Large intestine (tissue), 3 donors: ENCODE data around the gene GOLGA1. TPM values are rescaled to one million over a fixed set of nuclear protein-coding genes. Genes with fewer than 3 reads are reported as not detected.

Experiments used
- DNase-seq, 2 donors: peaks; one replicate each; pipeline versions ENCODE4 v3.0.0 to v3.0.0-alpha.2; 2013
- H3K27ac ChIP-seq: one replicate; pipeline ENCODE4 v1.5.1; 2013; ENCODE audit warnings: low read length
- H3K27me3 ChIP-seq: 2 replicates; pipeline ENCODE4 v1.6.1; 2013; ENCODE audit warnings: low read length; ENCODE audit not compliant: control insufficient read depth, insufficient read depth
- H3K36me3 ChIP-seq: 2 replicates; pipeline ENCODE4 v1.6.1; 2013; ENCODE audit warnings: low read length; ENCODE audit not compliant: control insufficient read depth, insufficient read depth
- H3K4me1 ChIP-seq: one replicate; pipeline ENCODE4 v1.6.1; 2013; ENCODE audit warnings: low read length; ENCODE audit not compliant: control insufficient read depth, insufficient read depth
- H3K4me3 ChIP-seq: one replicate; pipeline ENCODE4 v1.5.1; 2013; ENCODE audit warnings: low read length
- H3K9me3 ChIP-seq: one replicate; pipeline ENCODE4 v1.6.1; 2013; ENCODE audit warnings: mild to moderate bottlenecking, low read depth, low read length, moderate library complexity; ENCODE audit not compliant: control insufficient read depth
- WGBS: methylation state at CpG from one replicate; pipeline ENCODE4 v1.1.5; 2013; ENCODE audit warnings: low lambda C conversion rate; ENCODE audit not compliant: insufficient coverage; 5-methylcytosine and 5-hydroxymethylcytosine counted together
- polyA plus RNA-seq: library from polyadenylated mRNA; unstranded; fragments of 120-200 nt; gene quantifications from one replicate; pipeline ENCODE4 v1.2.1, GENCODE V29; 2013

Gene GOLGA1
- polyA plus RNA-seq, 1 donor: 19.0 TPM

DNA sequence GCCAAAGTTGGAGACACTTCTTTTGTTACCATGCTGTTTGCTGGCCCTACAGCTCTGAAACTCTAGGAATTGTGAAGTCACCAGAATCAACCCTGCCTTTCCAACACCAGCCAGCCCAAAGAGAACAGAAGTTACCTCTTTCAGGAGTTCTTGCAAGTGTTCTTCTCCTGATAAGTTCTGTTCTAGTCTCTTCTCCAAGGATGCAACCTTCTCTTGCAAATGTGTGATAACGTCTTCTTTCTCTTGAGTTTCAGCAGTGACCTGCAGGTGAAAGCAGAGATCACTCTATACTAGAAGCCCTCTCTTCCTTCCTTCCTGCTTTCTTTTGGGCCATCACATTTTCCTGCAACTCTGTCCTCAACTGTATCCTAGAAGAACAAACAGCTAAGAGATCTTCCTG is 29.1 kb downstream of the GOLGA1 start:
- no CpG with 5 or more reads among the region's 1 CpG for WGBS
- no peaks in the 10 kb centered on the region for H3K4me1 ChIP-seq
- no peaks in the 10 kb centered on the region for H3K27me3 ChIP-seq
- no peaks in the 10 kb centered on the region for H3K9me3 ChIP-seq
- H3K4me3 ChIP-seq: no peak overlapping the region
- DNase-seq: no peak
- no peak overlapping the region for H3K27ac ChIP-seq
- peaks cover 43% of the 10 kb centered on the region for H3K36me3 ChIP-seq

DNA sequence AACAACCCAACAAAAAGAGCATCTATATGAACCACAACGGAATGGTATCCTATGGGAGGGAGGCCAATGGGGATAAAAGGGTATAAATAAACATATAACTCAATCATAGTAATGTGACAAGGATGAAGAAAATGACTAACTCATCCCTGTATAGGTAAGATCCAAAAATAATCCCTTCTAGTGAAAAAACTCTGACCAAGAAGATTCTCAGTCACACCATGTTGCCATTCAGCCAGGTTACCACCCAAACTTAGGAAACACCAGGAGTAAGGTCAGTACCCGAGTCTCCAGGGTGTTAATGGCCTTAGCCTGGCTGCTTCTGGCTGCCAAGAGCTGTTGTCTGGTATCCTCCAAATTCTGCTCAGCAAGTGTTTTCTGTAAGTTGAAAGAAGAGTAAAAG is 32.8 kb downstream of the GOLGA1 start:
- Histone ChIP-seq H3K27me3 (no peaks in the 10 kb centered on the region), H3K4me1 (no peaks in the 10 kb centered on the region), H3K36me3 (peaks cover 40% of the 10 kb centered on the region), H3K9me3 (no peaks in the 10 kb centered on the region), H3K4me3 (no peak overlapping the region), H3K27ac (no peak overlapping the region)
- 80% methylated on average over 1 of the region's 2 CpGs for WGBS
- DNase-seq: no peak

DNA sequence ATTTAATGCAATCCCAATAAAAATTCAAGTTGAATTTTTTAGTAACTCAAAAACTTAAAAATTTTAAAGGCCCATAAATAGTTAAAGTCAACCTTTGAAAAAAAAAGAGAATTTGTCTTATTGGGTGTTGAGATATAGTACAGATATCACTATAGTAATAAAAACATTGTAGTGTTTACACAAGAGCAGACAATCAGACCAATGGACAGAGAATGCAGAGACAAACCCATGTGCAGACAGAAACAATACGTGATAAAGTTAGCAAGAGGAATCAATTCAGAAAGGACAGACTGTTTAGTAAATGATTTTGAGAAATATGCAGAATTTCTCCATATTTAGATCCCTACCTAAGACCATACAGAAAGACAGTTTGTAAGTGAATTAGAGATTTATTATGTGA is 33.9 kb downstream of the GOLGA1 start:
- H3K27ac ChIP-seq: no peak overlapping the region
- H3K36me3 ChIP-seq: peaks cover 36% of the 10 kb centered on the region
- H3K27me3 ChIP-seq: no peaks in the 10 kb centered on the region
- no peaks in the 10 kb centered on the region for H3K9me3 ChIP-seq
- DNase-seq: peak in 1 of 2 donors; percentile 21
- H3K4me1 ChIP-seq: no peaks in the 10 kb centered on the region
- H3K4me3 ChIP-seq: no peak overlapping the region
- WGBS: 10% methylated on average over 1 of the region's 1 CpG

DNA sequence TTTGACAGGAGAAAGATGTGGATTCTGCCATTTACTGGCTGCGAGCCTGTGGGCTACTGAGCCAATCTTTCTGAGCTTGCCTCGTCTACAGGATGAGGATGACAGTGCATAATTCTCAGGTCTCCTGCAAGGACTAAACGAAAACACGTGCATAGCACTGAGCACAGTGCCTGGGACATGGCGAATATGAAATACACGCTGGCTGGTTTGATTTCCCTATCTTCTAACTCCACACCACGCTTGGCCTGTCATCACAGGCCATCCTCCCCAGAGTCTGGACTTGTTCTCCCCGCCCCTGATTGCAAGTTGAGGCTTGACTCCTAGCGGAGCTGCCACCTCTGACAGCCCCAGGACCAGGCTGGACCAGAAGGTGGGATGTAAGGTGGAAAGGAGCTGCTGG is 41.0 kb downstream of the GOLGA1 start:
- Histone ChIP-seq H3K9me3 (no peaks in the 10 kb centered on the region), H3K27me3 (no peaks in the 10 kb centered on the region), H3K4me1 (peaks cover 10% of the 10 kb centered on the region), H3K27ac (no peak overlapping the region), H3K36me3 (peaks cover 47% of the 10 kb centered on the region), H3K4me3 (no peak overlapping the region)
- DNase-seq: no peak
- no CpG with 5 or more reads among the region's 9 CpGs for WGBS

DNA sequence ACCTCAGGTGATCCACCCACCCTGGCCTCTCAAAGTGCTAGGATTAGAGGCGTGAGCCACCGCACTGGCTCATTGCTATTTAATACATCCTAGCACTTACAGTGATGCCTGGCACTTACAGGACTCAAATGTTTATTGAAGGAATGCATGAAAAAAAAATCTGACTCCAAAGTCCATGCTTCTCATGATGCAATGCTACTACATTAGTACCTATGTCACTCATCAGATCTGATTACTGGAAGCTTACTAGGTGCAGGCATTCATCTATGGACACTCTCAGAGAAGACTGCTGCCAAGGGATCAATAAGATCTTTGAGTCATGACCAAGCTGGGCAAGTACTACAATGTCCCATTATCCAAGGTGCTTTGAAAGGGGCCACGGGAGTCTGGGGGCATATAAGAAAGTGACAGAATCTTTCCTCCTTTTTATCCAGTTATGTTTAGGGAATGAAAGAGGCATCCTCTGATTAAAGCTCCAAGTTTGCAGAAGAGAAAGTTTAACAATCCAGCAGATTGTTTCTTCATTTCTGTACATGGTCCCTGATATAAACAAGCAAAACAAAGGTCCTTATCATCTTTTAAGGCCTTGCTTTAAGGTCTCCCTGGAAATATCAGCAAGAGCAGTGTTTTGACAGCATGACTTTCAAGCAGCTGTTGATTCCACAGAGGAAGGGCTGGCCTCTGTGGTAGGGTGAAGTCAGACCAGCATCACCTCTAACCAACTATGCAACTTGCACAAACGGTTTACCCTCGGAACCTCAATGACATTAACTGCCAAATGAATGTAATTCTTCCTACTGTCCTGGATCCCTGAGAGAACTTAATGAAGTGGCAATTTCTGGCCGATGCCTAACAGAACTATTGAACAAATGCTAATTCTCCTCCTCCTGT is 43.1 kb downstream of the GOLGA1 start:
- Histone ChIP-seq H3K36me3 (peaks cover 52% of the 10 kb centered on the region), H3K9me3 (no peaks in the 10 kb centered on the region), H3K4me3 (no peak overlapping the region), H3K27ac (peak overlapping the region; percentile 5), H3K27me3 (no peaks in the 10 kb centered on the region), H3K4me1 (peaks cover 10% of the 10 kb centered on the region)
- peak; percentile 74 to 90 for DNase-seq
- WGBS: 40% methylated on average over 1 of the region's 6 CpGs

DNA sequence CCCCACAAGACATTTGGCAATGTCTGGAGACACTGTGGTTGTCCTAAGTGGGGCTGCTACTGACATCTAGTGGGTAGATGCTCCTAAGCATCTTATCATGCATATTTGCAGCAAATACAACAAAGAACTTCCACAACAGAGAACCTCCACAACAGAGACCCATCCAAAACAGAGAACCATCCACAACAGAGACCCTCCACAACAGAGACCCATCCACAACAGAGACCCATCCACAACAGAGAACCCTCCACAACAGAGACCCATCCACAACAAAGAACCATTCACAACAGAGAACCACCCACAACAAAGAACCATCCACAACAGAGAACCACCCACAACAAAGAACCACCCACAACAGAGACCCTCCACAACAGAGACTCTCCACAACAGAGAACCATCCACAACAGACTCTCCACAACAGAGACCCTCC is 46.1 kb downstream of the GOLGA1 start:
- Histone ChIP-seq H3K27ac (no peak overlapping the region), H3K4me3 (no peak overlapping the region), H3K9me3 (no peaks in the 10 kb centered on the region), H3K36me3 (peaks cover 62% of the 10 kb centered on the region), H3K4me1 (peaks cover 10% of the 10 kb centered on the region), H3K27me3 (no peaks in the 10 kb centered on the region)
- DNase-seq: peak in 1 of 2 donors; percentile 11

DNA sequence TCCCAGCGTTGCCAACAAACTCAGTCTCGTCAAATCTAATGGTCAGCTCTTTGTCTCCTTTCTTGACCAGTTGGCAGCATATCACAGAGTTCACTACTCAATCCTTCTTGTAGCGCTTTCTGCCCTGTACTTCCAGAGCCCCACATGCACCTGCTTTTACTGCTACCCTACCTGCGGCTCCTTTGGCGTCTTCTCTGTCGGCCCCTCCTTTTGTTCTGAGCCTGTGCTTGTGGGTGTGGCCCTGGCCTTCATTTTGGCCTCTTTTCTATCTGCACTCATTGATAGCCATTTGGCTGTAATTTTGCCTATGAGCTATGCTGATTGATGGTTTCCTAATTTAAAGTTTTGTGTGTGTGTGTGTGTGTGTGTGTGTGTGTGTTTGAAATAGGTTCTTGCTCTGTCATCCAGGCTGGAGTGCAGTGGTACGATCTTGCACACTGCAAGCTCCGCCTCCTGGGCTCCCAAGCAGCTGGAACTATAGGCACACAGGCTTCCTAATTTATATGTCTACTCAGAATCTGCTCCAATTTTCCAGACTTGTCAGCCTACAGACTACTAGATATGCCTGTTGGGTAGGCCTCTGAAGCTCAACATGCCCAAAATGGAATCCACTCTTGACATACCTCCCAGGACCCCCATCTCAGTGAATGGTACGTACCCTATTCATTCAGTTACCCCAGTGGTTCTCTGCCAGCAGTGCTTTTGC is 46.7 kb downstream of the GOLGA1 start:
- DNase-seq: no peak
- Histone ChIP-seq H3K4me3 (no peak overlapping the region), H3K27ac (no peak overlapping the region), H3K9me3 (no peaks in the 10 kb centered on the region), H3K36me3 (peaks cover 62% of the 10 kb centered on the region), H3K27me3 (no peaks in the 10 kb centered on the region), H3K4me1 (peaks cover 10% of the 10 kb centered on the region)
- WGBS: no CpG with 5 or more reads among the region's 9 CpGs

DNA sequence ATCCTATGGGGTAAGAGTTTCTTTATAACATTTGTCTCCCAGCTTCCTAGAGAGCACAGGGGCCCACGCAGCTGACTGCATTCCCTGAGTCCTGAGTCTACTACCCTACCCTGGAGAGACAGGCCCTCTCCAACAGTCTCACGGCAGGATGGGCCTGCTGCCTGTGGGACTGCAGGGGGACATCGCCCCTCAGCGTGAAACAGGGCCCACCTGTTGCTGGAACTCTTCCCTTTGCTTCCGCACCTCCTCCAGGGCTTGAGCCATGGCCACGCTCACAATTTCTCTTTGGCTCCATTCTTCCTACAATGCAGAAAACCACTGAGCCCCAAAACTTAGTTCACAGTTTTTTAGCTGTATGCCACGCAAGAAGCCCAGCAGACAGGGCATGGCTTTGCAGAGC is 50.7 kb downstream of the GOLGA1 start:
- no peak for DNase-seq
- Histone ChIP-seq H3K36me3 (peaks cover 80% of the 10 kb centered on the region), H3K27me3 (no peaks in the 10 kb centered on the region), H3K4me1 (no peaks in the 10 kb centered on the region), H3K4me3 (no peak overlapping the region), H3K27ac (no peak overlapping the region), H3K9me3 (no peaks in the 10 kb centered on the region)
- no CpG with 5 or more reads among the region's 7 CpGs for WGBS

DNA sequence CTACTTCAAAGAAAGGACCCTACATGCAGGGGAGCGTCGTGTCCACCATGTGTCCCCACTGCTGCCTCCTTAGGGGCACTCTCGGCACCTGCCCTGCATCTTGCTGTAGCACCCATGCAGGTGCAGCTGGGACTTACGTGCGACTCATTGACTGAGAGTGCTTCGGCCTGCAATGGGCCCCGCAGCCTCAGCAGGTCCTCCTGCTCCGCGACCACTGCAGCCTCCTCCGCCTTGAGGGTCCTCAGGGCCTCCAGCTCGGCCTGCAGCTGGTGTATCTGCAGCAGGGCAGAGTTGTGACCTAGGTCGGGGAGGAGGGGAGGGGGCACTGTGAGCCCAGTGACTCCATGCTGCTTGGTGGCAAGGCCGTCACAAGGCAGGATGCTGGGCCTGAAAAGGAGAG is 51.9 kb downstream of the GOLGA1 start:
- no peak for DNase-seq
- no peaks in the 10 kb centered on the region for H3K27me3 ChIP-seq
- no CpG with 5 or more reads among the region's 13 CpGs for WGBS
- H3K9me3 ChIP-seq: no peaks in the 10 kb centered on the region
- no peak overlapping the region for H3K27ac ChIP-seq
- peaks cover 80% of the 10 kb centered on the region for H3K36me3 ChIP-seq
- H3K4me1 ChIP-seq: no peaks in the 10 kb centered on the region
- no peak overlapping the region for H3K4me3 ChIP-seq

DNA sequence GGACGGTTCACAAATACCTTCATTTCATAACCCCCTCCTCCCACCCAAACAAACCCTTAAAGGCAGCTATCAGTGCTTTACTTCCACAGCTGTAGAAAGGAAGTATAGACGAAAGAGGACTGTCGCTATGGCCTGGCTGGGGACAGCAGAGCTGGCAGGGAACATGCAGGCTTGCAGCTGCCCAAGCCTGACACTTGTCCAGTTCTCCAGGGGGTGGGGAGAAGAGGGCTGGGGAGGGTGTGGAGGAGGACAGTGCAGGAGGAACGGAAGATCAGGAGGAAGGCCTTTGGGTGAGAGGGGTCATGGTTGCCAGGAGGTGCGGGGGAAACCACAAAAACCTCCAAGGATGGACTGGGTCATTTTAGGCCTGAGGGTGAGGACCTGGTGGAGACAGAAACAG is 53.1 kb downstream of the GOLGA1 start:
- H3K36me3 ChIP-seq: peaks cover 72% of the 10 kb centered on the region

More for the DNA sequence above, 53.1 kb downstream of the GOLGA1 start:
- H3K27me3 ChIP-seq: no peaks in the 10 kb centered on the region
- no peaks in the 10 kb centered on the region for H3K9me3 ChIP-seq
- H3K4me1 ChIP-seq: no peaks in the 10 kb centered on the region
- WGBS: no CpG with 5 or more reads among the region's 5 CpGs
- H3K27ac ChIP-seq: no peak overlapping the region
- H3K4me3 ChIP-seq: no peak overlapping the region
- DNase-seq: no peak
